WTC11 (cell line): Measurements from ENCODE around the gene ARPC1B. TPM values are rescaled to one million over a fixed set of nuclear protein-coding genes. Genes with fewer than 3 reads are reported as not detected.
A peak's percentile ranks its signal among the peaks of the same experiment; 100 is the strongest.

ENCODE experiments used
- ATAC-seq: fragments of 200-7000 bp; cut with Tn5 transposase; 2 replicates; pipeline ENCODE4 v1.10.0; 2021; ENCODE audit warnings: mild to moderate bottlenecking, moderate library complexity
- CTCF ChIA-PET: fragments of 300-600 bp; sonication (Branson Sonifier 250); formaldehyde crosslinking; loops from one replicate; lab custom pipeline; 2021; ENCODE audit warnings: antibody characterized with exemption; lab: Charles Lee
- POLR2A ChIA-PET: fragments of 350-600 bp; sonication (Branson Sonifier 250); formaldehyde crosslinking; loops from one replicate; lab custom pipeline; 2021; ENCODE audit warnings: antibody characterized with exemption; lab: Charles Lee
- DNase-seq: peaks from one replicate; pipeline ENCODE4 v3.0.0; 2021; ENCODE audit warnings: low spot score
- H3K27ac Mint-ChIP-seq: 2 replicates; pipeline ENCODE4 v1.8.0; 2021; ENCODE audit warnings: mixed read lengths
- H3K27me3 Mint-ChIP-seq: 2 replicates; pipeline ENCODE4 v1.8.0; 2021; ENCODE audit warnings: low read depth, mild to moderate bottlenecking, moderate library complexity, mixed read lengths
- H3K36me3 Mint-ChIP-seq: 2 replicates; pipeline ENCODE4 v1.8.0; 2021; ENCODE audit warnings: mixed read lengths
- H3K4me1 Mint-ChIP-seq: 2 replicates; pipeline ENCODE4 v1.8.0; 2022; ENCODE audit warnings: mixed read lengths
- H3K4me3 Mint-ChIP-seq: 2 replicates; pipeline ENCODE4 v1.8.0; 2021; ENCODE audit warnings: mild to moderate bottlenecking, moderate library complexity, mixed read lengths
- H3K9me3 Mint-ChIP-seq: 2 replicates; pipeline ENCODE4 v1.8.0; 2021; ENCODE audit warnings: mixed read lengths
- CREM ChIP-seq: sonication (generic); formaldehyde crosslinking; IDR thresholded peaks from 2 replicates; pipeline ENCODE4 v1.8.1; 2022; ENCODE audit warnings: mild to moderate bottlenecking, missing genetic modification reagents, moderate library complexity
- FOXJ3 ChIP-seq: sonication (generic); formaldehyde crosslinking; IDR thresholded peaks from 2 replicates; pipeline ENCODE4 v1.9.0; 2021; ENCODE audit warnings: missing genetic modification reagents, mild to moderate bottlenecking, borderline replicate concordance
- FOXP1 ChIP-seq: sonication (generic); formaldehyde crosslinking; IDR thresholded peaks from 2 replicates; pipeline ENCODE4 v1.8.0; 2022; ENCODE audit warnings: missing genetic modification reagents, mild to moderate bottlenecking, moderate library complexity, borderline replicate concordance
- FOXP4 ChIP-seq: sonication (generic); formaldehyde crosslinking; IDR thresholded peaks from 2 replicates; pipeline ENCODE4 v1.8.0; 2022; ENCODE audit warnings: mild to moderate bottlenecking, missing genetic modification reagents
- GABPB1 ChIP-seq: sonication (generic); formaldehyde crosslinking; IDR thresholded peaks from 2 replicates; pipeline ENCODE4 v1.8.1; 2023; ENCODE audit warnings: mild to moderate bottlenecking, missing genetic modification reagents
- IRF2 ChIP-seq: sonication (generic); formaldehyde crosslinking; IDR thresholded peaks from 2 replicates; pipeline ENCODE4 v1.8.0; 2022; ENCODE audit warnings: low read depth, missing genetic modification reagents, borderline replicate concordance
- NFE2L1 ChIP-seq: sonication (generic); formaldehyde crosslinking; IDR thresholded peaks from 2 replicates; pipeline ENCODE4 v1.8.1; 2023; ENCODE audit warnings: missing genetic modification reagents
- NR2C2 ChIP-seq: sonication (generic); formaldehyde crosslinking; IDR thresholded peaks from 2 replicates; pipeline ENCODE4 v1.8.0; 2022; ENCODE audit warnings: mild to moderate bottlenecking, missing genetic modification reagents
- SP1 ChIP-seq: sonication (generic); formaldehyde crosslinking; conservative IDR thresholded peaks from 2 replicates; pipeline ENCODE4 v1.8.1; 2022; ENCODE audit warnings: missing genetic modification reagents
- TEAD1 ChIP-seq: sonication (generic); formaldehyde crosslinking; IDR thresholded peaks from 2 replicates; pipeline ENCODE4 v1.8.0; 2022; ENCODE audit warnings: mild to moderate bottlenecking, missing genetic modification reagents
- TP53 ChIP-seq: sonication (generic); formaldehyde crosslinking; IDR thresholded peaks from 2 replicates; pipeline ENCODE4 v1.8.1; 2023; ENCODE audit warnings: mild to moderate bottlenecking, missing genetic modification reagents
- ZBTB43 ChIP-seq: sonication (generic); formaldehyde crosslinking; IDR thresholded peaks from 2 replicates; pipeline ENCODE4 v1.8.1; 2023; ENCODE audit warnings: mild to moderate bottlenecking, missing genetic modification reagents
- ZNF232 ChIP-seq: sonication (generic); formaldehyde crosslinking; IDR thresholded peaks from 2 replicates; pipeline ENCODE4 v1.8.0; 2022; ENCODE audit warnings: mild to moderate bottlenecking, missing genetic modification reagents
- ZNF317 ChIP-seq: sonication (generic); formaldehyde crosslinking; IDR thresholded peaks from 2 replicates; pipeline ENCODE4 v1.8.1; 2023; ENCODE audit warnings: low read depth, mild to moderate bottlenecking, moderate library complexity, missing genetic modification reagents, borderline replicate concordance
- ZNF396 ChIP-seq: fragments of 250-450 bp; sonication (Bioruptor Pico); IDR thresholded peaks from 2 replicates; pipeline ENCODE4 v1.8.0; 2021; ENCODE audit warnings: mild to moderate bottlenecking, moderate library complexity, borderline replicate concordance
- ZNF671 ChIP-seq: fragments of 250-450 bp; sonication (Bioruptor Pico); IDR thresholded peaks from 2 replicates; pipeline ENCODE4 v1.8.0; 2021; ENCODE audit warnings: mild to moderate bottlenecking
- total RNA-seq: library from RNA; stranded (reverse); gene quantifications from 3 replicates; pipeline ENCODE4 v1.2.3, GENCODE V29; 2021
- TF ChIP-seq, protein P1 (sequence below): sonication (generic); formaldehyde crosslinking; IDR thresholded peaks from 2 replicates; pipeline ENCODE4 v1.8.0; 2022; ENCODE audit warnings: mild to moderate bottlenecking, missing genetic modification reagents
- TF ChIP-seq, protein P2 (sequence below): sonication (generic); formaldehyde crosslinking; IDR thresholded peaks from 2 replicates; pipeline ENCODE4 v1.8.1; 2022; ENCODE audit warnings: mild to moderate bottlenecking, moderate library complexity, missing genetic modification reagents
- TF ChIP-seq, protein P3 (sequence below): fragments of 200-600 bp; IDR thresholded peaks from 2 replicates; pipeline ENCODE4 v1.8.0; 2022; ENCODE audit warnings: antibody characterized with exemption
- TF ChIP-seq, protein P4 (sequence below): sonication (generic); formaldehyde crosslinking; IDR thresholded peaks from 2 replicates; pipeline ENCODE4 v1.8.0; 2022; ENCODE audit warnings: mild to moderate bottlenecking, missing genetic modification reagents
- TF ChIP-seq, protein P5 (sequence below): sonication (generic); formaldehyde crosslinking; IDR thresholded peaks from 2 replicates; pipeline ENCODE4 v1.8.0; 2023; ENCODE audit warnings: missing genetic modification reagents, mild to moderate bottlenecking, borderline replicate concordance

ARPC1B gene
- total RNA-seq, 1 experiment from 2014 or later, result 66.2 TPM

- TF ChIP-seq TP53 (no peak), CREM (no peak)
- TF ChIP-seq, all 79 proteins: peak for 0
- H3K4me1 Mint-ChIP-seq, result peaks cover 20% of the 10 kb centered on the region
- ATAC-seq, result peak; percentile 7; the same call in 1 of the 2 replicates
- no peaks in the 10 kb centered on the region for H3K36me3 Mint-ChIP-seq
- no peaks in the 10 kb centered on the region for H3K9me3 Mint-ChIP-seq
- no peak overlapping the region for H3K27ac Mint-ChIP-seq
- no peaks in the 10 kb centered on the region for H3K27me3 Mint-ChIP-seq
- no peak for DNase-seq
- H3K4me3 Mint-ChIP-seq, result peak overlapping the region; percentile 80
- CTCF ChIA-PET, result interaction anchor here (0.6 to 2.6 kb wide), 2 partner anchors 10 to 289 kb away, joined by 4 to 11 read pairs; no protein-coding TSS in a partner anchor
- POLR2A ChIA-PET, result interaction anchor here (0.6 kb wide), 1 partner anchor 13 kb away, joined by 5 read pairs; no protein-coding TSS in a partner anchor
These were observed 49.5 kb upstream of the ARPC1B start for GRCh38 chr7:99325001-99325493.

- no peaks in the 10 kb centered on the region for H3K36me3 Mint-ChIP-seq
- TF ChIP-seq, protein P1, sequence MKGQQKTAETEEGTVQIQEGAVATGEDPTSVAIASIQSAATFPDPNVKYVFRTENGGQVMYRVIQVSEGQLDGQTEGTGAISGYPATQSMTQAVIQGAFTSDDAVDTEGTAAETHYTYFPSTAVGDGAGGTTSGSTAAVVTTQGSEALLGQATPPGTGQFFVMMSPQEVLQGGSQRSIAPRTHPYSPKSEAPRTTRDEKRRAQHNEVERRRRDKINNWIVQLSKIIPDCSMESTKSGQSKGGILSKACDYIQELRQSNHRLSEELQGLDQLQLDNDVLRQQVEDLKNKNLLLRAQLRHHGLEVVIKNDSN (CRISPR knock-in tag), result peak; percentile 45; the same call in 1 of the 2 replicates
- TF ChIP-seq CREM (peak; percentile 77), IRF2 (CRISPR knock-in tag) (no peak), SP1 (no peak), FOXP1 (CRISPR knock-in tag) (peak; percentile 18; the same call in 1 of the 2 replicates), ZNF317 (no peak), TP53 (no peak), ZNF396 (CRISPR knock-in tag) (no peak), ZNF232 (CRISPR knock-in tag) (peak; percentile 36; the same call in 1 of the 2 replicates), ZBTB43 (CRISPR knock-in tag) (peak; percentile 33; the same call in 1 of the 2 replicates), FOXP4 (CRISPR knock-in tag) (peak; percentile 46; the same call in 1 of the 2 replicates), TEAD1 (peak; percentile 77), NFE2L1 (CRISPR knock-in tag) (no peak), GABPB1 (CRISPR knock-in tag) (no peak), NR2C2 (CRISPR knock-in tag) (no peak), FOXJ3 (CRISPR knock-in tag) (no peak), ZNF671 (CRISPR knock-in tag) (no peak)
- TF ChIP-seq, protein P2, sequence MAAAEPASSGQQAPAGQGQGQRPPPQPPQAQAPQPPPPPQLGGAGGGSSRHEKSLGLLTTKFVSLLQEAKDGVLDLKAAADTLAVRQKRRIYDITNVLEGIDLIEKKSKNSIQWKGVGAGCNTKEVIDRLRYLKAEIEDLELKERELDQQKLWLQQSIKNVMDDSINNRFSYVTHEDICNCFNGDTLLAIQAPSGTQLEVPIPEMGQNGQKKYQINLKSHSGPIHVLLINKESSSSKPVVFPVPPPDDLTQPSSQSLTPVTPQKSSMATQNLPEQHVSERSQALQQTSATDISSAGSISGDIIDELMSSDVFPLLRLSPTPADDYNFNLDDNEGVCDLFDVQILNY (CRISPR knock-in tag), result peak; percentile 50; the same call in 1 of the 2 replicates
- TF ChIP-seq, protein P3, sequence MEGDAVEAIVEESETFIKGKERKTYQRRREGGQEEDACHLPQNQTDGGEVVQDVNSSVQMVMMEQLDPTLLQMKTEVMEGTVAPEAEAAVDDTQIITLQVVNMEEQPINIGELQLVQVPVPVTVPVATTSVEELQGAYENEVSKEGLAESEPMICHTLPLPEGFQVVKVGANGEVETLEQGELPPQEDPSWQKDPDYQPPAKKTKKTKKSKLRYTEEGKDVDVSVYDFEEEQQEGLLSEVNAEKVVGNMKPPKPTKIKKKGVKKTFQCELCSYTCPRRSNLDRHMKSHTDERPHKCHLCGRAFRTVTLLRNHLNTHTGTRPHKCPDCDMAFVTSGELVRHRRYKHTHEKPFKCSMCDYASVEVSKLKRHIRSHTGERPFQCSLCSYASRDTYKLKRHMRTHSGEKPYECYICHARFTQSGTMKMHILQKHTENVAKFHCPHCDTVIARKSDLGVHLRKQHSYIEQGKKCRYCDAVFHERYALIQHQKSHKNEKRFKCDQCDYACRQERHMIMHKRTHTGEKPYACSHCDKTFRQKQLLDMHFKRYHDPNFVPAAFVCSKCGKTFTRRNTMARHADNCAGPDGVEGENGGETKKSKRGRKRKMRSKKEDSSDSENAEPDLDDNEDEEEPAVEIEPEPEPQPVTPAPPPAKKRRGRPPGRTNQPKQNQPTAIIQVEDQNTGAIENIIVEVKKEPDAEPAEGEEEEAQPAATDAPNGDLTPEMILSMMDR, result no peak
- TF ChIP-seq, protein P4, sequence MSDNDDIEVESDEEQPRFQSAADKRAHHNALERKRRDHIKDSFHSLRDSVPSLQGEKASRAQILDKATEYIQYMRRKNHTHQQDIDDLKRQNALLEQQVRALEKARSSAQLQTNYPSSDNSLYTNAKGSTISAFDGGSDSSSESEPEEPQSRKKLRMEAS (CRISPR knock-in tag), result peak; percentile 76
- TF ChIP-seq, protein P5, sequence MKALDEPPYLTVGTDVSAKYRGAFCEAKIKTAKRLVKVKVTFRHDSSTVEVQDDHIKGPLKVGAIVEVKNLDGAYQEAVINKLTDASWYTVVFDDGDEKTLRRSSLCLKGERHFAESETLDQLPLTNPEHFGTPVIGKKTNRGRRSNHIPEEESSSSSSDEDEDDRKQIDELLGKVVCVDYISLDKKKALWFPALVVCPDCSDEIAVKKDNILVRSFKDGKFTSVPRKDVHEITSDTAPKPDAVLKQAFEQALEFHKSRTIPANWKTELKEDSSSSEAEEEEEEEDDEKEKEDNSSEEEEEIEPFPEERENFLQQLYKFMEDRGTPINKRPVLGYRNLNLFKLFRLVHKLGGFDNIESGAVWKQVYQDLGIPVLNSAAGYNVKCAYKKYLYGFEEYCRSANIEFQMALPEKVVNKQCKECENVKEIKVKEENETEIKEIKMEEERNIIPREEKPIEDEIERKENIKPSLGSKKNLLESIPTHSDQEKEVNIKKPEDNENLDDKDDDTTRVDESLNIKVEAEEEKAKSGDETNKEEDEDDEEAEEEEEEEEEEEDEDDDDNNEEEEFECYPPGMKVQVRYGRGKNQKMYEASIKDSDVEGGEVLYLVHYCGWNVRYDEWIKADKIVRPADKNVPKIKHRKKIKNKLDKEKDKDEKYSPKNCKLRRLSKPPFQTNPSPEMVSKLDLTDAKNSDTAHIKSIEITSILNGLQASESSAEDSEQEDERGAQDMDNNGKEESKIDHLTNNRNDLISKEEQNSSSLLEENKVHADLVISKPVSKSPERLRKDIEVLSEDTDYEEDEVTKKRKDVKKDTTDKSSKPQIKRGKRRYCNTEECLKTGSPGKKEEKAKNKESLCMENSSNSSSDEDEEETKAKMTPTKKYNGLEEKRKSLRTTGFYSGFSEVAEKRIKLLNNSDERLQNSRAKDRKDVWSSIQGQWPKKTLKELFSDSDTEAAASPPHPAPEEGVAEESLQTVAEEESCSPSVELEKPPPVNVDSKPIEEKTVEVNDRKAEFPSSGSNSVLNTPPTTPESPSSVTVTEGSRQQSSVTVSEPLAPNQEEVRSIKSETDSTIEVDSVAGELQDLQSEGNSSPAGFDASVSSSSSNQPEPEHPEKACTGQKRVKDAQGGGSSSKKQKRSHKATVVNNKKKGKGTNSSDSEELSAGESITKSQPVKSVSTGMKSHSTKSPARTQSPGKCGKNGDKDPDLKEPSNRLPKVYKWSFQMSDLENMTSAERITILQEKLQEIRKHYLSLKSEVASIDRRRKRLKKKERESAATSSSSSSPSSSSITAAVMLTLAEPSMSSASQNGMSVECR, result peak; percentile 59; the same call in 1 of the 2 replicates
These were observed 48.7 kb upstream of the ARPC1B start, which contains the start of gene ARPC1A for GRCh38 chr7:99325592-99326407. ARPC1A (plus strand) TSS chr7:99325898; CDS start chr7:99333354, 7,456 bp downstream.

More at GRCh38 chr7:99325592-99326407, 48.7 kb upstream of the ARPC1B start, which contains the start of gene ARPC1A:
- H3K4me1 Mint-ChIP-seq, result peaks cover 14% of the 10 kb centered on the region
- H3K4me3 Mint-ChIP-seq, result peak within 1 kb of the TSS; percentile 80
- H3K27ac Mint-ChIP-seq, result peak within 1 kb of the TSS; percentile 42
- no peaks in the 10 kb centered on the region for H3K27me3 Mint-ChIP-seq
- no peaks in the 10 kb centered on the region for H3K9me3 Mint-ChIP-seq
- DNase-seq (peak; percentile 93), ATAC-seq (peak; percentile 96)
- ChIA-PET CTCF (interaction anchor here (2.6 kb wide), 1 partner anchor 289 kb away, joined by 11 read pairs; no protein-coding TSS in a partner anchor), POLR2A (interaction anchor here (0.5 to 0.6 kb wide), 2 partner anchors 12 to 28 kb away, joined by 3 to 5 read pairs; no protein-coding TSS in a partner anchor)
